GM12878 (cell line): ENCODE data around the gene ICAM4. TPM values are rescaled to one million over a fixed set of nuclear protein-coding genes. Genes with fewer than 3 reads are reported as not detected.

Source experiments
- BCLAF1 ChIP-seq: fragments of 450-650 bp; IDR thresholded peaks from 2 replicates; pipeline ENCODE4 v1.6.1; 2017; ENCODE audit warnings: antibody characterized with exemption, mild to moderate bottlenecking, moderate library complexity
- BRCA1 ChIP-seq: IDR thresholded peaks from 2 replicates; pipeline ENCODE4 v1.6.1; 2011; ENCODE audit warnings: low read depth, low read length, improper control_type of control experiment
- CREB1 ChIP-seq: IDR thresholded peaks from 2 replicates; pipeline ENCODE4 v1.6.1; 2012; ENCODE audit warnings: low read depth, mild to moderate bottlenecking, inconsistent platforms
- ELK1 ChIP-seq: IDR thresholded peaks from 2 replicates; pipeline ENCODE4 v1.6.1; 2012; ENCODE audit warnings: low read depth, low read length, improper control_type of control experiment
- FOXM1 ChIP-seq: IDR thresholded peaks from 2 replicates; pipeline ENCODE4 v1.6.1; 2012; ENCODE audit warnings: low read depth, mild to moderate bottlenecking, inconsistent platforms, low read length, moderate library complexity
- HCFC1 ChIP-seq: fragments of 150-350 bp; IDR thresholded peaks from 2 replicates; pipeline ENCODE4 v1.6.1; 2014; ENCODE audit warnings: low read length
- KAT2A ChIP-seq: conservative IDR thresholded peaks from 2 replicates; pipeline ENCODE4 v1.6.1; 2011; ENCODE audit warnings: low read depth, low read length; ENCODE audit not compliant: control insufficient read depth
- KLF5 ChIP-seq: fragments of 450-650 bp; IDR thresholded peaks from 2 replicates; pipeline ENCODE4 v1.6.1; 2014; ENCODE audit warnings: mild to moderate bottlenecking; ENCODE audit not compliant: partially characterized antibody
- MAX ChIP-seq: IDR thresholded peaks from 2 replicates; pipeline ENCODE4 v1.6.1; 2012; ENCODE audit warnings: low read depth, low read length, improper control_type of control experiment
- MXI1 ChIP-seq: fragments of 150-350 bp; IDR thresholded peaks from 2 replicates; pipeline ENCODE4 v1.6.1; 2011; ENCODE audit warnings: low read depth, mild to moderate bottlenecking, inconsistent platforms, low read length, improper control_type of control experiment
- NR2C1 ChIP-seq: fragments of 450-650 bp; IDR thresholded peaks from 2 replicates; pipeline ENCODE4 v1.6.1; 2017; ENCODE audit warnings: antibody characterized with exemption, mild to moderate bottlenecking, moderate library complexity
- NR2F1 ChIP-seq: fragments of 450-650 bp; conservative IDR thresholded peaks from 2 replicates; pipeline ENCODE4 v1.6.1; 2017; ENCODE audit warnings: mild to moderate bottlenecking
- SUPT20H ChIP-seq: IDR thresholded peaks from 2 replicates; pipeline ENCODE4 v1.6.1; 2011; ENCODE audit warnings: low read depth, mild to moderate bottlenecking, low read length, moderate library complexity, borderline replicate concordance; ENCODE audit not compliant: control insufficient read depth
- ZBTB4 ChIP-seq: fragments of 450-650 bp; formaldehyde crosslinking; IDR thresholded peaks from 2 replicates; pipeline ENCODE4 v1.4.0; 2022; ENCODE audit warnings: mild to moderate bottlenecking, moderate library complexity
- ZNF207 ChIP-seq: fragments of 450-650 bp; IDR thresholded peaks from 2 replicates; pipeline ENCODE4 v1.6.1; 2014; ENCODE audit warnings: antibody characterized with exemption, mild to moderate bottlenecking, borderline replicate concordance
- ZNF622 ChIP-seq: fragments of 450-650 bp; IDR thresholded peaks from 2 replicates; pipeline ENCODE4 v1.6.1; 2017; ENCODE audit warnings: mild to moderate bottlenecking, inconsistent platforms
- ZNF687 ChIP-seq: fragments of 450-650 bp; IDR thresholded peaks from 2 replicates; pipeline ENCODE4 v1.6.1; 2017; ENCODE audit warnings: mild to moderate bottlenecking, moderate library complexity
- ZSCAN29 ChIP-seq: fragments of 450-650 bp; IDR thresholded peaks from 2 replicates; pipeline ENCODE4 v1.6.1; 2017; ENCODE audit warnings: mild to moderate bottlenecking, moderate library complexity
- polyA plus RNA-seq, 11 experiments: library from polyadenylated mRNA; depleted of rRNA in 4 of 11; unstranded in 6 of 11; stranded (reverse) in 5 of 11; fragments of >200 nt; fragmentation: Nextera tagmentation in 4 of 11; fragmentation: Illumina TruSeq in 1 of 11; extraction: Ambion mirVana in 4 of 11; extraction: Trizol in 1 of 11; gene quantifications; 1 replicate in 1 of 11; 2 replicates in 10 of 11; pipeline versions ENCODE4 v1.2.1 to v1.2.3, GENCODE V29; 2011 to 2016; ENCODE audit warnings: inconsistent platforms in 2 of 11, missing spikeins in 2 of 11, low read depth in 1 of 11
- total RNA-seq, 4 experiments: library from RNA; depleted of rRNA in 3 of 4; stranded (reverse); fragments of >200 nt in 3 of 4; fragmentation: Illumina TruSeq in 1 of 4; extraction: Trizol in 1 of 4; gene quantifications; 2 replicates each; pipeline versions ENCODE4 v1.2.1 to v1.2.3, GENCODE V29; 2013 to 2021

ICAM4 gene
- total and polyA plus RNA-seq, 10 of the 15 experiments (the other 5 are each of a cell fraction or from before 2014, with no cell fraction given), result 0.31 to 5.1 (median 1.7) TPM

- TF ChIP-seq BCLAF1, result no peak
- TF ChIP-seq ZNF622, result no peak
- no peak for TF ChIP-seq KAT2A
- TF ChIP-seq BRCA1, result peak; percentile 64
- TF ChIP-seq CREB1, result peak; percentile 99
- TF ChIP-seq HCFC1, result peak; percentile 83
- peak; percentile 71 for TF ChIP-seq KLF5
- TF ChIP-seq NR2F1, result peak; percentile 100
- TF ChIP-seq MXI1, result peak; percentile 92
- TF ChIP-seq ZSCAN29, result 0 out of 2 replicates have a peak, but pooled peaks have one; percentile 70
- no peak for TF ChIP-seq ZBTB4
- TF ChIP-seq ELK1, result no peak
- peak; percentile 88 for TF ChIP-seq MAX
- TF ChIP-seq SUPT20H, result no peak
- peak; percentile 86 for TF ChIP-seq ZNF687
- TF ChIP-seq NR2C1, result peak; percentile 94
- peak; percentile 95; the same call in 1 of the 2 replicates for TF ChIP-seq ZNF207
- TF ChIP-seq FOXM1, result no peak
Observed at GRCh38 chr19:10251792-10252694, 34.7 kb upstream of the ICAM4 start, which contains the start of gene MRPL4 (continued).
